ENCODE results near the gene CALHM6. TPM values are rescaled to one million over a fixed set of nuclear protein-coding genes. Genes with fewer than 3 reads are reported as not detected.

CALHM6 gene
- total RNA-seq, 1 experiment from 2014 or later = 0.44 TPM

DNA sequence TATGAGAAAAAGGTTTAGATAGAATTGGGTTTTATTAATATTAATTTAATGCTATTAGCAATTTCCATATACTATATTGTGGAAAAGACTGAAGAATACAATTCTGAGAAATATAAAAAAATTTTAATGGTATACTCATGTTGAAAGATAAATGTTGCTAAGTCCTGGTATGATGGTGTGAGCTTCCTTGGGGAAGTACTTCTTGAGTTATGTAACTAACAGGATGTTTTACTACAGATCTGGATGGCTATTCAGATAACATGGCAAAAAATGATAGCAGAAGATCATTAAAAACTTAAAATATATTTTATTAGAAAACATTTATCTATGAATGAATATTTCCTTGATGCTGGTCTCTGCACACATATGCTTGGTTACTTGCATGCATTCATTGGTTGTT, 23.5 kb upstream of the CALHM6 start (continued):
- TF ChIP-seq, protein P1, sequence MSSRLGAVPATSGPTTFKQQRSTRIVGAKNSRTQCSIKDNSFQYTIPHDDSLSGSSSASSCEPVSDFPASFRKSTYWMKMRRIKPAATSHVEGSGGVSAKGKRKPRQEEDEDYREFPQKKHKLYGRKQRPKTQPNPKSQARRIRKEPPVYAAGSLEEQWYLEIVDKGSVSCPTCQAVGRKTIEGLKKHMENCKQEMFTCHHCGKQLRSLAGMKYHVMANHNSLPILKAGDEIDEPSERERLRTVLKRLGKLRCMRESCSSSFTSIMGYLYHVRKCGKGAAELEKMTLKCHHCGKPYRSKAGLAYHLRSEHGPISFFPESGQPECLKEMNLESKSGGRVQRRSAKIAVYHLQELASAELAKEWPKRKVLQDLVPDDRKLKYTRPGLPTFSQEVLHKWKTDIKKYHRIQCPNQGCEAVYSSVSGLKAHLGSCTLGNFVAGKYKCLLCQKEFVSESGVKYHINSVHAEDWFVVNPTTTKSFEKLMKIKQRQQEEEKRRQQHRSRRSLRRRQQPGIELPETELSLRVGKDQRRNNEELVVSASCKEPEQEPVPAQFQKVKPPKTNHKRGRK (CRISPR knock-in tag; IDR thresholded peaks at IDR 0.05; ENCODE audit: borderline replicate concordance) = no peak
- TF ChIP-seq GTF2I (CRISPR knock-in tag; conservative IDR thresholded peaks at IDR 0.05) (no peak), PRRX2 (CRISPR knock-in tag; IDR thresholded peaks at IDR 0.05) (no peak), ZNF121 (CRISPR knock-in tag; IDR thresholded peaks at IDR 0.05) (no peak), ETV6 (CRISPR knock-in tag; IDR thresholded peaks at IDR 0.05) (no peak), ZBTB21 (CRISPR knock-in tag; IDR thresholded peaks at IDR 0.05; ENCODE audit: borderline replicate concordance) (no peak), MXD4 (CRISPR knock-in tag; IDR thresholded peaks at IDR 0.05; ENCODE audit: borderline replicate concordance) (no peak), RORB (CRISPR knock-in tag; IDR thresholded peaks at IDR 0.05) (no peak), ZNF671 (CRISPR knock-in tag; IDR thresholded peaks at IDR 0.05) (no peak)
- TF ChIP-seq, protein P2, sequence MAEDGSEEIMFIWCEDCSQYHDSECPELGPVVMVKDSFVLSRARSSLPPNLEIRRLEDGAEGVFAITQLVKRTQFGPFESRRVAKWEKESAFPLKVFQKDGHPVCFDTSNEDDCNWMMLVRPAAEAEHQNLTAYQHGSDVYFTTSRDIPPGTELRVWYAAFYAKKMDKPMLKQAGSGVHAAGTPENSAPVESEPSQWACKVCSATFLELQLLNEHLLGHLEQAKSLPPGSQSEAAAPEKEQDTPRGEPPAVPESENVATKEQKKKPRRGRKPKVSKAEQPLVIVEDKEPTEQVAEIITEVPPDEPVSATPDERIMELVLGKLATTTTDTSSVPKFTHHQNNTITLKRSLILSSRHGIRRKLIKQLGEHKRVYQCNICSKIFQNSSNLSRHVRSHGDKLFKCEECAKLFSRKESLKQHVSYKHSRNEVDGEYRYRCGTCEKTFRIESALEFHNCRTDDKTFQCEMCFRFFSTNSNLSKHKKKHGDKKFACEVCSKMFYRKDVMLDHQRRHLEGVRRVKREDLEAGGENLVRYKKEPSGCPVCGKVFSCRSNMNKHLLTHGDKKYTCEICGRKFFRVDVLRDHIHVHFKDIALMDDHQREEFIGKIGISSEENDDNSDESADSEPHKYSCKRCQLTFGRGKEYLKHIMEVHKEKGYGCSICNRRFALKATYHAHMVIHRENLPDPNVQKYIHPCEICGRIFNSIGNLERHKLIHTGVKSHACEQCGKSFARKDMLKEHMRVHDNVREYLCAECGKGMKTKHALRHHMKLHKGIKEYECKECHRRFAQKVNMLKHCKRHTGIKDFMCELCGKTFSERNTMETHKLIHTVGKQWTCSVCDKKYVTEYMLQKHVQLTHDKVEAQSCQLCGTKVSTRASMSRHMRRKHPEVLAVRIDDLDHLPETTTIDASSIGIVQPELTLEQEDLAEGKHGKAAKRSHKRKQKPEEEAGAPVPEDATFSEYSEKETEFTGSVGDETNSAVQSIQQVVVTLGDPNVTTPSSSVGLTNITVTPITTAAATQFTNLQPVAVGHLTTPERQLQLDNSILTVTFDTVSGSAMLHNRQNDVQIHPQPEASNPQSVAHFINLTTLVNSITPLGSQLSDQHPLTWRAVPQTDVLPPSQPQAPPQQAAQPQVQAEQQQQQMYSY (CRISPR knock-in tag; IDR thresholded peaks at IDR 0.05) = no peak
- TF ChIP-seq, protein P3, sequence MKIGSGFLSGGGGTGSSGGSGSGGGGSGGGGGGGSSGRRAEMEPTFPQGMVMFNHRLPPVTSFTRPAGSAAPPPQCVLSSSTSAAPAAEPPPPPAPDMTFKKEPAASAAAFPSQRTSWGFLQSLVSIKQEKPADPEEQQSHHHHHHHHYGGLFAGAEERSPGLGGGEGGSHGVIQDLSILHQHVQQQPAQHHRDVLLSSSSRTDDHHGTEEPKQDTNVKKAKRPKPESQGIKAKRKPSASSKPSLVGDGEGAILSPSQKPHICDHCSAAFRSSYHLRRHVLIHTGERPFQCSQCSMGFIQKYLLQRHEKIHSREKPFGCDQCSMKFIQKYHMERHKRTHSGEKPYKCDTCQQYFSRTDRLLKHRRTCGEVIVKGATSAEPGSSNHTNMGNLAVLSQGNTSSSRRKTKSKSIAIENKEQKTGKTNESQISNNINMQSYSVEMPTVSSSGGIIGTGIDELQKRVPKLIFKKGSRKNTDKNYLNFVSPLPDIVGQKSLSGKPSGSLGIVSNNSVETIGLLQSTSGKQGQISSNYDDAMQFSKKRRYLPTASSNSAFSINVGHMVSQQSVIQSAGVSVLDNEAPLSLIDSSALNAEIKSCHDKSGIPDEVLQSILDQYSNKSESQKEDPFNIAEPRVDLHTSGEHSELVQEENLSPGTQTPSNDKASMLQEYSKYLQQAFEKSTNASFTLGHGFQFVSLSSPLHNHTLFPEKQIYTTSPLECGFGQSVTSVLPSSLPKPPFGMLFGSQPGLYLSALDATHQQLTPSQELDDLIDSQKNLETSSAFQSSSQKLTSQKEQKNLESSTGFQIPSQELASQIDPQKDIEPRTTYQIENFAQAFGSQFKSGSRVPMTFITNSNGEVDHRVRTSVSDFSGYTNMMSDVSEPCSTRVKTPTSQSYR (CRISPR knock-in tag; IDR thresholded peaks at IDR 0.05) = no peak
- TF ChIP-seq, protein P4, sequence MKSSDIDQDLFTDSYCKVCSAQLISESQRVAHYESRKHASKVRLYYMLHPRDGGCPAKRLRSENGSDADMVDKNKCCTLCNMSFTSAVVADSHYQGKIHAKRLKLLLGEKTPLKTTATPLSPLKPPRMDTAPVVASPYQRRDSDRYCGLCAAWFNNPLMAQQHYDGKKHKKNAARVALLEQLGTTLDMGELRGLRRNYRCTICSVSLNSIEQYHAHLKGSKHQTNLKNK (CRISPR knock-in tag; IDR thresholded peaks at IDR 0.05) = no peak

DNA sequence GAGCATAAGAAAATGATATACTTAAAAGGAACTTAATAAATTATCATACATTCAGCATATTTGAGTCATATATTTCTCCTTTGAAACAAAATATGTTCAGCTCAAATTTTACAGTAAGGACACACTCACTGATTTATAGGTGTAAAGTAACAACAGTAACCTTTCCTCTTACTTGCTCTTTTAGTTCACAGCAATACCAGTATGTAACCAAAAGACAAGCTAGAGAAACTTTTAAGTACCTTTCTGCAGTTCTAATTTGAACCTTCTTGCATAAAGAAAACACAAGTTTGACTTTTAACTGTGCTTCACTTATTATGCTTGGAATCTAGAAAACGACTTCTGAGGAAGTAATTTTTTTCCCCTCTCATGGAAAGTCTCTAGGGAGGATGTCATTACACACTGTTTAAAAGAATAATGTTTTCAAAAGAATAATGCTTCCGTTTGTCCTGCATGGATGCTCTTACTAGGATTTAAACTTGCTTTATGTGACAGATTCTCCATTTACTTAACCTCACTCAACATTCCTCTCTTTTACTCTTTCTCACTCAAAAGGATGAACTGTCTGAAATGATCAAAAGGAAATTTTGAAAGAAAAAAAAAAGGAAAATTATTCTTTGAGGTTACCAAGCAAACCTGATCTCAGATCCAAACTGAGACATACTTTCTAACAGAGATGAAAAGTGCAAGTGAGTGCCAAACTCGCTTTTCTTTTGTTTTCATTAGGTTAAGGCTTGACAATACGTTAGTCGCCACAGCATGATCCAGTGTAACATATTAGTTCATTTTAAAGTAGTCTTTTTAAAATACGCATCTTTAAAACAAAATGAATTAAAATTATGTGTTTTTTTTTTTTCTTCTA, 22.4 kb upstream of the CALHM6 start:
- CTCF ChIA-PET = interaction anchor here (0.6 to 1.6 kb wide), 4 partner anchors 8 to 170 kb away, joined by 3 to 9 read pairs (median 5); no protein-coding TSS in a partner anchor
- H3K27ac Mint-ChIP-seq = peak overlapping the region; percentile 45; the same call in 1 of the 2 replicates
- no peak overlapping the region for H3K4me3 Mint-ChIP-seq
- TF ChIP-seq, protein P5, sequence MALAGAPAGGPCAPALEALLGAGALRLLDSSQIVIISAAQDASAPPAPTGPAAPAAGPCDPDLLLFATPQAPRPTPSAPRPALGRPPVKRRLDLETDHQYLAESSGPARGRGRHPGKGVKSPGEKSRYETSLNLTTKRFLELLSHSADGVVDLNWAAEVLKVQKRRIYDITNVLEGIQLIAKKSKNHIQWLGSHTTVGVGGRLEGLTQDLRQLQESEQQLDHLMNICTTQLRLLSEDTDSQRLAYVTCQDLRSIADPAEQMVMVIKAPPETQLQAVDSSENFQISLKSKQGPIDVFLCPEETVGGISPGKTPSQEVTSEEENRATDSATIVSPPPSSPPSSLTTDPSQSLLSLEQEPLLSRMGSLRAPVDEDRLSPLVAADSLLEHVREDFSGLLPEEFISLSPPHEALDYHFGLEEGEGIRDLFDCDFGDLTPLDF (CRISPR knock-in tag; IDR thresholded peaks at IDR 0.05) = no peak
- peaks cover 39% of the 10 kb centered on the region for H3K4me1 Mint-ChIP-seq
- DNase-seq (ENCODE audit: low spot score) = no peak
- POLR2A ChIA-PET = no interaction called here
- peaks cover 12% of the 10 kb centered on the region for H3K36me3 Mint-ChIP-seq
- ATAC-seq = no peak
- no peaks in the 10 kb centered on the region for H3K9me3 Mint-ChIP-seq
- no peaks in the 10 kb centered on the region for H3K27me3 Mint-ChIP-seq (ENCODE audit: low read depth)
